Mesenchymal stem cell (in vitro differentiated cells and primary cell): ENCODE measurements around the gene ASTN2.

Experiments used
- DNase-seq: peaks from one replicate; pipeline ENCODE4 v3.0.0-alpha.2; 2013
- H2AFZ ChIP-seq: one replicate; pipeline ENCODE4 v1.6.1; 2013; ENCODE audit warnings: low read depth, mild to moderate bottlenecking, control low read depth, inconsistent platforms, low read length, moderate library complexity
- H2AK5ac ChIP-seq: 2 replicates; pipeline ENCODE4 v1.6.1; 2013; ENCODE audit warnings: low read length, moderate library complexity, mild to moderate bottlenecking, inconsistent platforms; ENCODE audit not compliant: severe bottlenecking
- H2BK120ac ChIP-seq: one replicate; pipeline ENCODE4 v1.6.1; 2013; ENCODE audit warnings: low read depth, mild to moderate bottlenecking, inconsistent platforms, low read length, moderate library complexity
- H2BK12ac ChIP-seq, 2 experiments: one replicate each; pipeline ENCODE4 v1.6.1; 2013; ENCODE audit warnings: inconsistent platforms in 2 of 2, low read length in 2 of 2, mild to moderate bottlenecking in 2 of 2, moderate library complexity in 2 of 2, control low read depth in 1 of 2
- H2BK15ac ChIP-seq: one replicate; pipeline ENCODE4 v1.6.1; 2013; ENCODE audit warnings: mild to moderate bottlenecking, low read depth, inconsistent platforms; ENCODE audit not compliant: poor library complexity, severe bottlenecking
- H2BK5ac ChIP-seq: 2 replicates; pipeline ENCODE4 v1.6.1; 2013; ENCODE audit warnings: low read depth, mild to moderate bottlenecking, low read length, control low read depth, inconsistent platforms; ENCODE audit not compliant: poor library complexity, severe bottlenecking
- H3K14ac ChIP-seq, 2 experiments: one replicate each; pipeline ENCODE4 v1.6.1; 2013; ENCODE audit warnings: inconsistent platforms in 2 of 2, low read length in 2 of 2, control low read depth in 1 of 2, mild to moderate bottlenecking in 1 of 2, moderate library complexity in 1 of 2
- H3K18ac ChIP-seq, 2 experiments: one replicate each; pipeline ENCODE4 v1.6.1; 2013; ENCODE audit warnings: inconsistent platforms in 2 of 2, low read length in 2 of 2, control low read depth in 1 of 2, low read depth in 1 of 2, mild to moderate bottlenecking in 1 of 2
- H3K23ac ChIP-seq, 2 experiments: one replicate each; pipeline ENCODE4 v1.6.1; 2013; ENCODE audit warnings: inconsistent platforms in 2 of 2, low read length in 2 of 2, mild to moderate bottlenecking in 2 of 2, moderate library complexity in 2 of 2, control low read depth in 1 of 2
- H3K27ac ChIP-seq: 2 replicates; pipeline ENCODE4 v1.5.1; 2013; ENCODE audit warnings: mild to moderate bottlenecking, moderate library complexity, low read length, control low read depth, inconsistent platforms; ENCODE audit not compliant: poor library complexity, severe bottlenecking
- H3K27me3 ChIP-seq, 2 experiments: 2 replicates each; pipeline versions ENCODE4 v1.6.1 to v1.7.0; 2013; ENCODE audit warnings: low read length in 2 of 2, mild to moderate bottlenecking in 2 of 2, moderate library complexity in 2 of 2, control low read depth in 1 of 2, inconsistent platforms in 1 of 2; ENCODE audit not compliant: control insufficient read depth in 1 of 2, insufficient read depth in 1 of 2
- H3K36me3 ChIP-seq, 2 experiments: 2 replicates each; pipeline versions ENCODE4 v1.6.1 to v1.7.0; 2013; ENCODE audit warnings: low read length in 2 of 2, control low read depth in 1 of 2, inconsistent platforms in 1 of 2, low read depth in 1 of 2, mild to moderate bottlenecking in 1 of 2; ENCODE audit not compliant: insufficient read depth in 2 of 2, control insufficient read depth in 1 of 2
- H3K4ac ChIP-seq, 2 experiments: one replicate each; pipeline ENCODE4 v1.6.1; 2013; ENCODE audit warnings: inconsistent platforms in 2 of 2, low read length in 2 of 2, mild to moderate bottlenecking in 2 of 2, moderate library complexity in 2 of 2, control low read depth in 1 of 2, low read depth in 1 of 2
- H3K4me1 ChIP-seq: 2 replicates; pipeline ENCODE4 v1.6.1; 2013; ENCODE audit warnings: low read depth, low read length, control low read depth; ENCODE audit not compliant: control insufficient read depth, insufficient read depth
- H3K4me2 ChIP-seq: 2 replicates; pipeline ENCODE4 v1.6.1; 2013; ENCODE audit warnings: low read length, mild to moderate bottlenecking, inconsistent platforms; ENCODE audit not compliant: poor library complexity, severe bottlenecking
- H3K4me3 ChIP-seq, 2 experiments: 2 replicates each; pipeline versions ENCODE4 v1.5.1 to v1.7.0; 2013; ENCODE audit warnings: low read length in 2 of 2, mild to moderate bottlenecking in 2 of 2, control low read depth in 1 of 2, low read depth in 1 of 2; ENCODE audit not compliant: insufficient read depth in 1 of 2
- H3K79me1 ChIP-seq: replicated peaks from 2 replicates; pipeline ENCODE4 v1.6.1; 2013; ENCODE audit warnings: mild to moderate bottlenecking, control low read depth, low read length, inconsistent platforms; ENCODE audit not compliant: poor library complexity, severe bottlenecking
- H3K9ac ChIP-seq: 2 replicates; pipeline ENCODE4 v1.7.0; 2013; ENCODE audit warnings: mild to moderate bottlenecking, low read length, moderate library complexity
- H3K9me3 ChIP-seq: 2 replicates; pipeline ENCODE4 v1.7.0; 2013; ENCODE audit warnings: mild to moderate bottlenecking, low read length; ENCODE audit not compliant: control insufficient read depth
- H4K8ac ChIP-seq: one replicate; pipeline ENCODE4 v1.6.1; 2013; ENCODE audit warnings: inconsistent platforms, mild to moderate bottlenecking, low read length, moderate library complexity
- H4K91ac ChIP-seq: one replicate; pipeline ENCODE4 v1.6.1; 2013; ENCODE audit warnings: mild to moderate bottlenecking, low read length, inconsistent platforms
- whole genome bisulfite sequencing: methylation state at CpG from one replicate; pipeline ENCODE4 v1.1.7; 2013; ENCODE audit warnings: mixed read lengths; 5-methylcytosine and 5-hydroxymethylcytosine counted together

The ASTN2 gene

GRCh38 chr9:116849721-116850120, 565.1 kb downstream of the ASTN2 start:
- Histone ChIP-seq H3K79me1 (no peaks in the 10 kb centered on the region), H3K4me3 (no peak overlapping the region), H3K18ac (no peak overlapping the region), H2BK5ac (no peak overlapping the region), H3K27me3 (peaks cover 0 to 22% of the 10 kb centered on the region in 2 experiments), H3K4me2 (no peak overlapping the region), H3K9me3 (no peaks in the 10 kb centered on the region), H3K4me1 (no peaks in the 10 kb centered on the region), H3K14ac (no peak overlapping the region), H3K4ac (no peak overlapping the region), H2BK15ac (no peak overlapping the region), H3K36me3 (no peaks in the 10 kb centered on the region), H2BK12ac (no peak overlapping the region), H3K23ac (no peak overlapping the region), H3K9ac (no peak overlapping the region), H4K91ac (no peak overlapping the region), H2BK120ac (no peak overlapping the region), H2AK5ac (no peak overlapping the region), H4K8ac (no peak overlapping the region), H2AFZ (no peak overlapping the region), H3K27ac (no peak overlapping the region)
- DNase-seq = no peak
- 51% methylated on average over 3 of the region's 3 CpGs for WGBS

DNA sequence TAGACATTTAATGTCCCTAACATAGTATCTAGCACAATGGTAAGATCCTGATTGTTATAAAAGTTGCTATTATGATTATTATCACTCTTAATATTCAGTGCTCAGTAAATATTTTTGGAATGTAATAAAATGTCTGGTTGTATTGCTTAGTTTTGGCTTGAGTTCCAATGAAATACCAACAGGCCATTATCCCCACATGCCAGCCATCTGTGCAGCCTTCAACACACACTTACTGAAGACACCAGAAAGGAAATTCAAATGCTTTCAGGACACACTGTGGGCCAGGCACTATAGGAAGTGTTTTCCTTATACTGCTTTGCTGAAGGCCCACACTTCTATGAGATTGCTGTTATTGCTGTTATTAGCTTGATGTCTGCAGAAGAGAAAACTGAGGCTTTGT, 570.2 kb downstream of the ASTN2 start:
- no peak overlapping the region for H4K91ac ChIP-seq
- no peak overlapping the region for H3K4me3 ChIP-seq
- no peak overlapping the region for H3K23ac ChIP-seq
- DNase-seq = no peak
- no peaks in the 10 kb centered on the region for H3K36me3 ChIP-seq
- no peak overlapping the region for H3K4ac ChIP-seq
- H2BK12ac ChIP-seq = no peak overlapping the region
- H2AK5ac ChIP-seq = no peak overlapping the region
- no peak overlapping the region for H2BK120ac ChIP-seq
- H2BK15ac ChIP-seq = no peak overlapping the region
- no peak overlapping the region for H3K9ac ChIP-seq
- no peaks in the 10 kb centered on the region for H3K9me3 ChIP-seq
- no peak overlapping the region for H2BK5ac ChIP-seq
- H3K4me1 ChIP-seq = no peaks in the 10 kb centered on the region
- no peak overlapping the region for H3K18ac ChIP-seq
- no peak overlapping the region for H2AFZ ChIP-seq
- H3K27me3 ChIP-seq = peaks cover 0 to 16% of the 10 kb centered on the region in 2 experiments
- no peak overlapping the region for H3K27ac ChIP-seq
- H3K4me2 ChIP-seq = no peak overlapping the region
- no peak overlapping the region for H3K14ac ChIP-seq
- H3K79me1 ChIP-seq = no peaks in the 10 kb centered on the region
- no peak overlapping the region for H4K8ac ChIP-seq

DNA sequence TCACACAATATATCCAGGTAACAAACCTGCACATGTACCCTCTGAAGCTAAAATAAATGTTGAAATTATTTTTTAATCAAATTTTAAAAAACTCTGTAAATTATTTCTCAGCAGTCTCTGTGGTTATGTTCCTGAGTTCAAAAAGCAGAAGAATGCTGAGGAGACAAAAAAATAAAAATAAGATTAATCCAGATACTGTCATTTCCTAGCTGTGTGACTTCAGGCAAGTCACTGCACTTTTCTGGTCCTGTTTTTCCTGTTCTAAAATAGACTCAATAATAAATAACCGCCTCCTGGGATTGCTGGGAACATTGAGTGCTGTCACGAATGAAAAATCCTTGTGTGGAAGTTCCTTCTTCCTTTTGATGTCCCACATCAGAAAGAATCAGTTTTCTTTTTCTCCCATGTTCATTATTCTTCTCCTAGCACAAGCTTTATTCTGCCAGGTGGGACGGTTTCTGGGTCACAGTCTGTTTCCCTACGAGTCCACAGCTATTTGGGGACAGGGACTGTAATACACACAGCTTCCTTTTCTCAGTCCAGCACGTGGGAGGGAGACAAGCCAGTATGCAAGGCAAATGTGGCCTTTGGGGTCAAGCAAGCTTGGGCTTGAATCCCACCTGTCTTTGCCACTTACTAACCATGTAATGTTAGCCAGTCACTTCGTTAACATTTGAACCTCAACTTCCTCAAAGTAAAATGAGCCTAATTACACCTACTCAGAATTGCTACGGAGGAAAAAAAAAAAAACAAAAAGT, 570.8 kb downstream of the ASTN2 start:
- Histone ChIP-seq H3K9me3 (no peaks in the 10 kb centered on the region), H2BK15ac (no peak overlapping the region), H3K27ac (no peak overlapping the region), H3K14ac (no peak overlapping the region), H2AK5ac (no peak overlapping the region), H3K27me3 (peaks cover 0 to 16% of the 10 kb centered on the region in 2 experiments), H3K79me1 (no peaks in the 10 kb centered on the region), H3K23ac (no peak overlapping the region), H3K9ac (no peak overlapping the region), H3K18ac (no peak overlapping the region), H3K4me2 (no peak overlapping the region), H3K4me3 (no peak overlapping the region), H2BK12ac (no peak overlapping the region), H2BK120ac (no peak overlapping the region), H4K91ac (no peak overlapping the region), H3K4me1 (no peaks in the 10 kb centered on the region), H2AFZ (no peak overlapping the region), H3K4ac (no peak overlapping the region), H4K8ac (no peak overlapping the region), H2BK5ac (no peak overlapping the region), H3K36me3 (no peaks in the 10 kb centered on the region)
- DNase-seq = no peak
- 67% methylated on average over 6 of the region's 7 CpGs for WGBS

GRCh38 chr9:116842658-116843057, 572.2 kb downstream of the ASTN2 start:
- no peak for DNase-seq
- Histone ChIP-seq H3K4me3 (no peak overlapping the region), H3K36me3 (no peaks in the 10 kb centered on the region), H2BK5ac (no peak overlapping the region), H2BK15ac (no peak overlapping the region), H3K4ac (no peak overlapping the region), H3K9me3 (no peaks in the 10 kb centered on the region), H3K4me2 (no peak overlapping the region), H2BK120ac (no peak overlapping the region), H2BK12ac (no peak overlapping the region), H2AK5ac (no peak overlapping the region), H3K18ac (no peak overlapping the region), H3K9ac (no peak overlapping the region), H3K27ac (no peak overlapping the region), H3K27me3 (peaks cover 0 to 2% of the 10 kb centered on the region in 2 experiments), H3K14ac (no peak overlapping the region), H3K79me1 (no peaks in the 10 kb centered on the region), H4K8ac (no peak overlapping the region), H3K23ac (no peak overlapping the region), H2AFZ (no peak overlapping the region), H3K4me1 (peaks cover 2% of the 10 kb centered on the region), H4K91ac (no peak overlapping the region)
- 61% methylated on average over 6 of the region's 6 CpGs for WGBS
